SJSA1 (cell line): ENCODE data around the gene AFF3. TPM values are rescaled to one million over a fixed set of nuclear protein-coding genes. Genes with fewer than 3 reads are reported as not detected.
"Not testable (repeated sequence)": the region's sequence is repeated elsewhere in the genome, so short reads cannot be mapped to it uniquely, and the experiment has no call there.

ENCODE experiments used
- DNase-seq, 2 experiments: peaks; one replicate each; pipeline ENCODE4 v3.0.0-alpha.2; 2015 to 2020; ENCODE audit warnings: low spot score in 2 of 2, low read depth in 1 of 2
- H3K27ac ChIP-seq: fragments of 250-450 bp; sonication (Bioruptor Pico); 2 replicates; pipeline ENCODE4 v1.5.1; 2020; ENCODE audit warnings: mild to moderate bottlenecking, moderate library complexity
- H3K27me3 ChIP-seq: fragments of 250-450 bp; sonication (Bioruptor Pico); replicated peaks from 2 replicates; pipeline ENCODE4 v1.5.1; 2020; ENCODE audit warnings: mild to moderate bottlenecking, moderate library complexity
- H3K36me3 ChIP-seq: fragments of 250-450 bp; sonication (Bioruptor Pico); 2 replicates; pipeline ENCODE4 v1.5.1; 2020; ENCODE audit warnings: mild to moderate bottlenecking
- H3K4me1 ChIP-seq: fragments of 250-450 bp; sonication (Bioruptor Pico); replicated peaks from 2 replicates; pipeline ENCODE4 v1.6.1; 2021; ENCODE audit warnings: mild to moderate bottlenecking
- H3K4me3 ChIP-seq: fragments of 250-450 bp; sonication (Bioruptor Pico); 2 replicates; pipeline ENCODE4 v1.5.1; 2020; ENCODE audit warnings: mild to moderate bottlenecking
- H3K9me3 ChIP-seq: fragments of 250-450 bp; sonication (Bioruptor Pico); replicated peaks from 2 replicates; pipeline ENCODE4 v1.5.1; 2020; ENCODE audit warnings: mild to moderate bottlenecking
- total RNA-seq: library from RNA; depleted of rRNA; stranded (reverse); fragments of >200 nt; shearing (Covaris generic); gene quantifications from 2 replicates; pipeline ENCODE4 v1.2.3, GENCODE V29; 2014

AFF3 gene
- total RNA-seq, 1 experiment from 2014 or later: 0.18 TPM

DNA sequence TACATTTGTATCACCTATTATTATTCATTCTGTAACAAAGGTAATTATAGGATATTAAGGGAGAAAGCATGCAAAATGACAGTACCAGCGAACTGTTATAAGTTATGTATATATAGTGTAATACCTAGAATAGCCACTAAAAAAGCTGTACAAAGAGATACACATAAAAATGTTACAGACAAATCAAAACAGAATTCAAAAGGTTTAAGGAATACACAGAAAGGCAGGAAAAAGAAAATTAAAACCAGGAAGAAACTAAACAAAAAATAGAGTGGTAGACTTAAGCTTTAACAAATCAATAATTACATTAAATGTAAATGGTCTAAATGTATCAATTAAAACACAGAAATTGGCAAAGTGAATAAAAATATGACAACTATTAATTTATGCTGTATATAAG lies 476.1 kb downstream of the AFF3 start:
- DNase-seq: no peak
- no peak overlapping the region for H3K27ac ChIP-seq
- no peaks in the 10 kb centered on the region for H3K27me3 ChIP-seq
- no peaks in the 10 kb centered on the region for H3K4me1 ChIP-seq
- no peak overlapping the region for H3K4me3 ChIP-seq
- H3K36me3 ChIP-seq: no peaks in the 10 kb centered on the region
- no peaks in the 10 kb centered on the region for H3K9me3 ChIP-seq

DNA sequence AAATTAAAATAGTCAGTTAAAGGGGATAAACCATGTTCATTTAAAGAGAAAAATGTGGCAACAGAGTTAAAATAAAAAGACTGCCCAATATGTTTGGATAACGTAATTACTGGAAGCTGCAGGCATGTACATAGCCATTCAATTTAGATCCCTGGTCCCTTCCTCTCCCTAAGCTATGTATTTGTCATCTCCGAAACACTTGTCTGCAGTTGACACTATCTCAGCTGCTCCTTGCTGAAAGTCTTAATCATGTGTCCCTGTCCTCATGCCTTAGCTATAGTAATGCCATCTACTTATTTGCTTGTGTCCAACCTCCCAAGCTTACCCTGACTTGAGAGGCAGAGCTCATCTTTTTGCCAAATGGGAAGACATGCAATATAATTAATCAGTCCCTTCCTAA lies 478.7 kb downstream of the AFF3 start:
- Histone ChIP-seq H3K27ac (no peak overlapping the region), H3K4me1 (no peaks in the 10 kb centered on the region), H3K36me3 (no peaks in the 10 kb centered on the region), H3K27me3 (no peaks in the 10 kb centered on the region), H3K9me3 (no peaks in the 10 kb centered on the region), H3K4me3 (no peak overlapping the region)
- no peak for DNase-seq

DNA sequence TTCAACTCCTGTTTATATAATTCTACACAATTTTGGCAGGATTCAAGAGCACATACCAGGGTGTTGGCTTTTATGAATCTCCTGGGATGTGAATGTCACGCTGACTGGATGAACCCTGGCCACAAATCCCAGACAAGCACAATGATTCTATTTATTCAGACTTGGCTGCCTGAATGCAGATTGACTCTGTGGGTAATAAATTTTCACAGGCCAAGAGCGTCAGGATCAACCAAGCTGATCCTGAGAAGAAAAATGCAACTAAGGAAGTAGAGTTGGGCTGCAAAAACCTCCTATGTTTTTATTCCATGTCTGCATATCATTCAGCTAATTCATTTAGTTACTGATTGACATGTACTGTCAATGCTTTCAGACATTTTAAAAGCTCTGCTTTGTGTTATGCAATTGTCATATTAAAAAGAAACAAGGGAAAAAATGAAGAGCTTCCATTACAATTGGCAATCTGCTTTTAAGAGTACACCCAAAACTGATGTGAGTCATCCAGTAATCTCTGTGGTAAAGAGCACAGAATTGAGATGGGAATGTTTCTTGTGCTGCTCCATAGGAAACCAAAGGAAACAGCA lies 479.5 kb downstream of the AFF3 start:
- no peak overlapping the region for H3K27ac ChIP-seq
- H3K4me3 ChIP-seq: no peak overlapping the region
- no peaks in the 10 kb centered on the region for H3K9me3 ChIP-seq
- no peaks in the 10 kb centered on the region for H3K27me3 ChIP-seq
- H3K4me1 ChIP-seq: no peaks in the 10 kb centered on the region
- DNase-seq: peak in 1 of 2 experiments; percentile 15
- H3K36me3 ChIP-seq: no peaks in the 10 kb centered on the region

GRCh38 chr2:99661761-99662160 lies 480.6 kb downstream of the AFF3 start:
- H3K9me3 ChIP-seq, H3K27me3 ChIP-seq, H3K4me3 ChIP-seq, H3K27ac ChIP-seq, H3K36me3 ChIP-seq, H3K4me1 ChIP-seq: not testable (repeated sequence)
- DNase-seq: peak in 1 of 2 experiments; percentile 4

GRCh38 chr2:99660616-99661406 lies 481.6 kb downstream of the AFF3 start:
- H3K27me3 ChIP-seq: no peaks in the 10 kb centered on the region
- H3K36me3 ChIP-seq: no peaks in the 10 kb centered on the region

GRCh38 chr2:99659874-99660273 lies 482.5 kb downstream of the AFF3 start:
- no peaks in the 10 kb centered on the region for H3K9me3 ChIP-seq
- no peaks in the 10 kb centered on the region for H3K36me3 ChIP-seq
- H3K27ac ChIP-seq: no peak overlapping the region
- DNase-seq: no peak
- no peaks in the 10 kb centered on the region for H3K4me1 ChIP-seq
- H3K4me3 ChIP-seq: no peak overlapping the region
- no peaks in the 10 kb centered on the region for H3K27me3 ChIP-seq

More at GRCh38 chr2:99660616-99661406, 481.6 kb downstream of the AFF3 start:
- DNase-seq: no peak
- H3K4me1 ChIP-seq: no peaks in the 10 kb centered on the region
- H3K4me3 ChIP-seq: no peak overlapping the region
- H3K9me3 ChIP-seq: no peaks in the 10 kb centered on the region
- no peak overlapping the region for H3K27ac ChIP-seq

DNA sequence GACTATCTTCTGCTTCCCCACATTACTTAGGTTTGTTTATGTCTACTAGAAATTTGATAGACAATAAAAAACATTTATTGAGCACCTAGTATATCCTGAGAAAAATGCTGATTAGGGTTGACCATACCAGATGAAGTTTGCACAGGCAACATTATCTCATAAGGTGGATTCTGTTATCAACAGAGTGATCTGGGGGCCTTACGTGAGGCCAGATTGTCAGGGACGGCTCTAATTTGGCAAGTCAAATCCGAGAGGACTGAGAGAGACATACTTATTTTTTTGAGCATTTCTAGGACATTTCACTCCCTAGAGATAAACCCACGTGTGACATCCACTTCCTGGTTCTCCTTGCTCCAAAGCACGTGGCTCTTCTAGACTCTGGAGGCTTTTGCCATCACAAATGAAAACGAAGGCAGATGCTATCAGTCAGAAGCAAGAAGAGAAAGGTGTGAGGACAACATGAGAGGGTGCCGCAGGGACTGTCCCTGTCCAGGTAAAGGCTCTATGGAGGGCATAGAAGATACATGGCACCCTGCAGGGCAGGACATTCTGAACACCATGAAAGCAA lies 484.6 kb downstream of the AFF3 start:
- H3K27me3 ChIP-seq: no peaks in the 10 kb centered on the region
- peak in 1 of 2 experiments; percentile 8 for DNase-seq
- H3K36me3 ChIP-seq: no peaks in the 10 kb centered on the region
- H3K4me1 ChIP-seq: no peaks in the 10 kb centered on the region
- H3K27ac ChIP-seq: no peak overlapping the region
- no peak overlapping the region for H3K4me3 ChIP-seq
- H3K9me3 ChIP-seq: no peaks in the 10 kb centered on the region

DNA sequence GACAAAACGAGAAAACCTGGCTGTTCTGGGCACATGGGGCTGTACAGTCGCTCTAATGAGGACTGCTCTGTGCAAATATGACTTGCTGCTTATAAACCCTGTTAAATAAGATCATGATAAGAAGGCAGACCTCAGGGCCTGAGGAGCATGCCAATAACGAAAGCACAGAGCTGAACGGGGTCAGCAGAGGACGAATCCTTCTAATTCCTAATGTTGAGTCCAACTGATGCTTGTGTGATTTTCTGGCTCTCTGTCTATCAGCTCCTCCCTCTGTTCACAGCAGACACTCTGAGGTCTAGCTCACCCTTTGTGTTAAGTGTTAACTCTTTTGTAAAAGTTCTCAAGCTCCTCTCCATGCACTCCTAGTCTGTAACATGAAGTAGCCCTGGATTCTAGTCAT lies 485.4 kb downstream of the AFF3 start:
- H3K27ac ChIP-seq: no peak overlapping the region
- no peak overlapping the region for H3K4me3 ChIP-seq
- no peaks in the 10 kb centered on the region for H3K36me3 ChIP-seq
- H3K27me3 ChIP-seq: no peaks in the 10 kb centered on the region
- no peaks in the 10 kb centered on the region for H3K9me3 ChIP-seq
- no peaks in the 10 kb centered on the region for H3K4me1 ChIP-seq
- DNase-seq: no peak

- H3K4me3 ChIP-seq: no peak overlapping the region
- DNase-seq: peak in 1 of 2 experiments; percentile 23
- no peaks in the 10 kb centered on the region for H3K27me3 ChIP-seq
- no peaks in the 10 kb centered on the region for H3K36me3 ChIP-seq
- H3K27ac ChIP-seq: no peak overlapping the region
- no peaks in the 10 kb centered on the region for H3K9me3 ChIP-seq
- no peaks in the 10 kb centered on the region for H3K4me1 ChIP-seq
Observed at GRCh38 chr2:99653433-99653832, 489.0 kb downstream of the AFF3 start.

GRCh38 chr2:99652862-99653261 lies 489.5 kb downstream of the AFF3 start:
- Histone ChIP-seq H3K27me3 (no peaks in the 10 kb centered on the region), H3K27ac (no peak overlapping the region), H3K36me3 (no peaks in the 10 kb centered on the region), H3K9me3 (no peaks in the 10 kb centered on the region), H3K4me3 (no peak overlapping the region), H3K4me1 (no peaks in the 10 kb centered on the region)
- DNase-seq: peak in 1 of 2 experiments; percentile 20

- Histone ChIP-seq H3K9me3 (no peaks in the 10 kb centered on the region), H3K27me3 (no peaks in the 10 kb centered on the region), H3K27ac (no peak overlapping the region), H3K36me3 (no peaks in the 10 kb centered on the region), H3K4me1 (no peaks in the 10 kb centered on the region), H3K4me3 (no peak overlapping the region)
- no peak for DNase-seq
Observed at GRCh38 chr2:99651930-99652670, 490.3 kb downstream of the AFF3 start.

DNA sequence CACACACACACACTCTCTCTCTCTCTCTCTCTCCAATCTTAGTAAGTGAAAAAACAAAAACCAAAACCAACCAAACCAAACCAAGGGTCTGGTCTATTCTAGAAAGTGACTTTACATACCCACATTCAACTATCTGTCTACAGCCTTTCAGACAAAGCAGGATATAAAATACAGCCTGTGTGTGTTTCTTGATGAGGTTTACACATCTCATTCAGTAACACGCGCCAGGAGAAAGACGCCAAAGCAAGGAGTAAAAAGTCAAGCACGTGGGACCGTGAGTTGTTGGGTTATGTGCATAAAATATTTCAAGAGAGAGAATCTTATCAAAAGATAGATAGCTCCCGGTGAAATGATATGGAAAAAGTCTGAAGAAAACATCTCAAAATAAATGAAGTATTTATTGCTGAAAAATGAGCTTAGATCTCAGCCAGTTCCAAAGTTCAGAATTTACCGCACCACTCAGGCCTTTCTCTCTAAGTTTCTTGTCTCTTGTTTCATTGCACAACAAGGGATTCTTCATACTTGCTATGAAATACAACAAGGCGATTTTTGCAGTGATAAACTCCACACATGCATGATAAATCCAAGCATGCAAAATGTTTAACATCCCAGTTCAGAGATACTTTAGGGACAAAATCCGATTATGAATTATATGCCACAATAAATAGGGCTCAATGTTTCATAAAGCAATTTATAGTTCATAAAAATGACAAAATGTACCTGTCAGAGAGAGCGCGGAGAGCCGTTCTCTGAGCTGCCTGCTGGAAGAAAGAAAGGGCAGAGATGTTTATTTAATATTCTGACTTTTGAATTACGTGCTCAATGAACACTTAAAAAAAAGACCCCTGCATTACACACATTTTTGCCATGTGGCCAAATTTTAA lies 493.2 kb downstream of the AFF3 start:
- H3K27ac ChIP-seq: no peak overlapping the region

GRCh38 chr2:99648178-99648844 lies 494.1 kb downstream of the AFF3 start:
- Histone ChIP-seq H3K4me3 (no peak overlapping the region), H3K27ac (no peak overlapping the region), H3K4me1 (no peaks in the 10 kb centered on the region), H3K36me3 (no peaks in the 10 kb centered on the region), H3K9me3 (no peaks in the 10 kb centered on the region), H3K27me3 (no peaks in the 10 kb centered on the region)
- no peak for DNase-seq

More for the DNA sequence above, 493.2 kb downstream of the AFF3 start:
- H3K4me3 ChIP-seq: no peak overlapping the region
- H3K4me1 ChIP-seq: no peaks in the 10 kb centered on the region
- DNase-seq: no peak
- H3K9me3 ChIP-seq: no peaks in the 10 kb centered on the region
- H3K27me3 ChIP-seq: no peaks in the 10 kb centered on the region
- no peaks in the 10 kb centered on the region for H3K36me3 ChIP-seq
